Right lobe of liver (tissue), 6 donors: ENCODE results near the gene BUB1B. TPM values are rescaled to one million over a fixed set of nuclear protein-coding genes. Genes with fewer than 3 reads are reported as not detected.
A peak's percentile ranks its signal among the peaks of the same experiment; 100 is the strongest.
"Not testable (repeated sequence)": the region's sequence is repeated elsewhere in the genome, so short reads cannot be mapped to it uniquely, and the experiment has no call there.

Experiments used
- ATAC-seq, 4 donors: fragments of 200-7000 bp; cut with Tn5 transposase; one replicate each; pipeline ENCODE4 v1.9.1; 2020; ENCODE audit warnings: mild to moderate bottlenecking in 4 of 4, moderate library complexity in 4 of 4
- DNase-seq, 3 donors: peaks; one replicate each; pipeline ENCODE4 v3.0.0-alpha.2; 2020
- H3K27ac ChIP-seq, 3 donors: fragments of 200-600 bp; one replicate each; pipeline ENCODE4 v1.8.0; 2022
- H3K27me3 ChIP-seq, 2 donors: fragments of 200-600 bp; one replicate each; pipeline ENCODE4 v1.8.0; 2022
- H3K36me3 ChIP-seq, 4 donors: fragments of 200-600 bp; sonication (generic) in 1 of 4; one replicate each; pipeline versions ENCODE4 v1.5.1 to v1.8.0; 2017 to 2022; ENCODE audit warnings: control low read depth in 1 of 4
- H3K4me1 ChIP-seq, 4 donors: fragments of 200-600 bp; sonication (generic) in 1 of 4; one replicate each; pipeline versions ENCODE4 v1.5.1 to v1.8.0; 2017 to 2022; ENCODE audit warnings: control low read depth in 1 of 4
- H3K4me3 ChIP-seq, 3 donors: fragments of 200-600 bp; one replicate each; pipeline ENCODE4 v1.8.0; 2022
- H3K9me3 ChIP-seq, 4 donors: fragments of 200-600 bp; sonication (generic) in 1 of 4; one replicate each; pipeline versions ENCODE4 v1.5.1 to v1.8.0; 2017 to 2022; ENCODE audit warnings: control low read depth in 1 of 4
- CTCF ChIP-seq, 4 donors: fragments of 200-600 bp in 3 of 4; fragments of 450-650 bp in 1 of 4; IDR thresholded peaks; one replicate each; pipeline versions ENCODE4 v1.5.1 to v1.8.0; 2016 to 2022; ENCODE audit warnings: antibody characterized with exemption in 4 of 4, mild to moderate bottlenecking in 2 of 4
- POLR2A ChIP-seq: fragments of 450-650 bp; IDR thresholded peaks from one replicate; pipeline ENCODE4 v1.6.1; 2017; ENCODE audit warnings: antibody characterized with exemption, mild to moderate bottlenecking
- WGBS: methylation state at CpG from one replicate; pipeline ENCODE4 v1.1.6; 2018; ENCODE audit warnings: low coverage, low lambda C conversion rate; ENCODE audit not compliant: insufficient coverage; ENCODE audit errors: missing lambda C conversion rate; 5-methylcytosine and 5-hydroxymethylcytosine counted together
- intact Hi-C, 2 donors: fragments of 100-400 bp; cut with DNase I; formaldehyde crosslinking; loops; one replicate each; pipeline versions ENCODE4 v1.11.2 to v1.14.1; 2022
- total RNA-seq, 6 experiments: library from RNA; depleted of rRNA in 2 of 6; stranded (reverse); fragments of >200 nt in 2 of 6; fragmentation: NEBNext Ultra II Directional in 3 of 6; extraction: Animal tissue kit (Norgen Biotek cat#: 25700) in 3 of 6; gene quantifications; one replicate each; pipeline versions ENCODE4 v1.1.0 to v1.2.4, GENCODE V29; 2016 to 2023
- donor health status: DM: no; HTN: yes; CAD: no.
- donor health status: DM: no; HTN: no; CAD: no.
- donor health status: DM: no; HTN: no; CAD: no.
- donor health status: DM: no; HTN: yes; CAD: no.
- donor health status: DM: no; HTN: yes; CAD: no.

Gene BUB1B
- total RNA-seq, 6 experiments from 2014 or later = 0.39 to 1.7 (median 1.2) TPM; not detected in 1

- H3K9me3 ChIP-seq = no peaks in the 10 kb centered on the region
- ATAC-seq = peak in 1 of 4 donors; percentile 66
Observed at GRCh38 chr15:40150163-40150925, 10.5 kb upstream of the BUB1B start.

GRCh38 chr15:40151499-40151898 is 9.4 kb upstream of the BUB1B start:
- 45% methylated on average over 5 of the region's 6 CpGs for WGBS
- no peak for ATAC-seq
- intact Hi-C loops = no loop called here
- no peaks in the 10 kb centered on the region for H3K27me3 ChIP-seq
- TF ChIP-seq CTCF (IDR thresholded peaks at IDR 0.05) = no peak
- TF ChIP-seq POLR2A = no peak
- no peaks in the 10 kb centered on the region for H3K36me3 ChIP-seq
- H3K4me1 ChIP-seq = no peaks in the 10 kb centered on the region
- H3K27ac ChIP-seq = no peak overlapping the region
- H3K4me3 ChIP-seq = no peak overlapping the region
- no peak for DNase-seq
- no peaks in the 10 kb centered on the region for H3K9me3 ChIP-seq

More at GRCh38 chr15:40150163-40150925, 10.5 kb upstream of the BUB1B start:
- Histone ChIP-seq H3K36me3 (no peaks in the 10 kb centered on the region), H3K27me3 (no peaks in the 10 kb centered on the region), H3K4me3 (no peak overlapping the region), H3K27ac (no peak overlapping the region), H3K4me1 (no peaks in the 10 kb centered on the region)
- DNase-seq = no peak
- intact Hi-C loops = no loop called here
- no peak for TF ChIP-seq CTCF (IDR thresholded peaks at IDR 0.05)
- WGBS = 61% methylated on average over 8 of the region's 9 CpGs

- H3K36me3 ChIP-seq = no peaks in the 10 kb centered on the region
- WGBS = 100% methylated on average over 1 of the region's 4 CpGs
- intact Hi-C loops = no loop called here
- no peak overlapping the region for H3K27ac ChIP-seq
- DNase-seq (no peak), ATAC-seq (no peak)
- H3K4me1 ChIP-seq = no peaks in the 10 kb centered on the region
- no peaks in the 10 kb centered on the region for H3K9me3 ChIP-seq
- no peak overlapping the region for H3K4me3 ChIP-seq
- TF ChIP-seq CTCF (IDR thresholded peaks at IDR 0.05) (no peak), POLR2A (no peak)
- no peaks in the 10 kb centered on the region for H3K27me3 ChIP-seq
Observed at GRCh38 chr15:40151991-40152390, 8.9 kb upstream of the BUB1B start.

- DNase-seq, H3K27me3 ChIP-seq, ATAC-seq, intact Hi-C loops, H3K4me3 ChIP-seq, H3K27ac ChIP-seq, H3K36me3 ChIP-seq, H3K4me1 ChIP-seq, H3K9me3 ChIP-seq: not testable (repeated sequence)
- no CpG with 5 or more reads among the region's 1 CpG for WGBS
Observed at GRCh38 chr15:40154821-40155220, 6.0 kb upstream of the BUB1B start.

- Histone ChIP-seq H3K27me3 (no peaks in the 10 kb centered on the region), H3K9me3 (no peaks in the 10 kb centered on the region), H3K4me3 (no peak overlapping the region), H3K36me3 (no peaks in the 10 kb centered on the region), H3K27ac (no peak overlapping the region), H3K4me1 (no peaks in the 10 kb centered on the region)
- 100% methylated on average over 1 of the region's 5 CpGs for WGBS
- ATAC-seq = no peak
- TF ChIP-seq POLR2A (no peak), CTCF (IDR thresholded peaks at IDR 0.05) (no peak)
- intact Hi-C loops = no loop called here
- no peak for DNase-seq
Observed at GRCh38 chr15:40155270-40155910, 5.5 kb upstream of the BUB1B start.
